MCF 10A (cell line): Measurements from ENCODE around the gene FAM234A. TPM values are rescaled to one million over a fixed set of nuclear protein-coding genes. Genes with fewer than 3 reads are reported as not detected.
A peak's percentile ranks its signal among the peaks of the same experiment; 100 is the strongest.

Source experiments
- Bru-seq: library from RNA; stranded (reverse); fragments of 400-500 nt; gene quantifications from one replicate; lab custom pipeline; 2021; lab: Mats Ljungman, UMichigan
- BruChase-seq, 2 experiments: library from RNA; stranded (reverse); fragments of 400-500 nt; gene quantifications; one replicate each; lab custom pipeline; 2021; lab: Mats Ljungman, UMichigan
- BruUV-seq: library from RNA; stranded (reverse); fragments of 400-500 nt; replicated peaks from 2 replicates; lab custom pipeline; 2021; lab: Mats Ljungman, UMichigan
- CTCF ChIA-PET: fragments of 300-600 bp; sonication (Branson Sonifier 250); formaldehyde crosslinking; extraction: SDS; loops from one replicate; lab custom pipeline; 2021; ENCODE audit warnings: antibody characterized with exemption, inconsistent platforms; lab: Yijun Ruan, JAX
- POLR2A ChIA-PET: fragments of 300-600, 350-650 bp; sonication (Branson Sonifier 250); formaldehyde crosslinking; extraction: SDS; loops from one replicate; lab custom pipeline; 2020; ENCODE audit warnings: antibody characterized with exemption, inconsistent platforms; lab: Yijun Ruan, JAX
- DNase-seq: peaks from one replicate; pipeline ENCODE4 v3.0.0-alpha.2; 2018; ENCODE audit not compliant: unreplicated experiment
- H3K27ac Mint-ChIP-seq: one replicate; pipeline ENCODE4 v1.8.0; 2022; ENCODE audit warnings: mild to moderate bottlenecking, low read depth, mixed read lengths; ENCODE audit not compliant: unreplicated experiment
- H3K27me3 Mint-ChIP-seq: one replicate; pipeline ENCODE4 v1.8.0; 2022; ENCODE audit warnings: mixed read lengths; ENCODE audit not compliant: insufficient read depth, unreplicated experiment
- H3K36me3 Mint-ChIP-seq: one replicate; pipeline ENCODE4 v1.8.0; 2022; ENCODE audit warnings: mild to moderate bottlenecking, moderate library complexity, mixed read lengths; ENCODE audit not compliant: insufficient read depth, unreplicated experiment
- H3K4me1 Mint-ChIP-seq: one replicate; pipeline ENCODE4 v1.8.0; 2022; ENCODE audit warnings: mixed read lengths; ENCODE audit not compliant: insufficient read depth, unreplicated experiment
- H3K4me3 Mint-ChIP-seq: one replicate; pipeline ENCODE4 v1.8.0; 2022; ENCODE audit warnings: mild to moderate bottlenecking, moderate library complexity, mixed read lengths; ENCODE audit not compliant: unreplicated experiment
- H3K9me3 Mint-ChIP-seq: one replicate; pipeline ENCODE4 v1.8.0; 2022; ENCODE audit warnings: mixed read lengths; ENCODE audit not compliant: unreplicated experiment
- CTCF ChIP-seq: fragments of 200-600 bp; IDR thresholded peaks from one replicate; pipeline ENCODE4 v1.8.0; 2022; ENCODE audit warnings: antibody characterized with exemption, mild to moderate bottlenecking; ENCODE audit not compliant: unreplicated experiment
- intact Hi-C: fragments of 100-400 bp; cut with micrococcal nuclease; formaldehyde crosslinking; loops from 2 replicates; pipeline ENCODE4 v1.14.1; 2022
- long read RNA-seq: library from polyadenylated mRNA; stranded (forward); transcript quantifications from one replicate; pipeline ENCODE4 v2.0.0, GENCODE V29; 2022
- total RNA-seq: library from RNA; stranded (reverse); gene quantifications from 2 replicates; pipeline ENCODE4 v1.2.3, GENCODE V29; 2022

Gene FAM234A
- total RNA-seq = 61.2 and 67.3 TPM in 2 replicates
- Bru-seq, nascent RNA = percentile 53 among the genes with signal in this experiment
- percentile 63 among the genes with signal in this experiment for BruChase-seq, experiment 1, labeled RNA remaining after a 6-hour chase
- percentile 57 among the genes with signal in this experiment for BruChase-seq, experiment 2, labeled RNA remaining after a 2-hour chase
- long read RNA-seq, transcript FAM234A-203 (13 exons, 3,213 nt) = major isoform, 111 of 225 reads
- long read RNA-seq, partial matches to known transcripts = 54 of 225 reads
- long read RNA-seq, other reads (novel, unspliced or antisense) = 60 of 225 reads

- ChIA-PET POLR2A (interaction anchor here (0.6 to 2.1 kb wide), 18 partner anchors 11 to 300 kb away, joined by 3 to 20 read pairs (median 4); partner anchors contain the start of genes AXIN1, MRPL28 and RAB11FIP3), CTCF (interaction anchor here (0.6 to 1.5 kb wide), 7 partner anchors 12 to 177 kb away, joined by 3 to 5 read pairs (median 3); no protein-coding TSS in a partner anchor)
- Mint-ChIP-seq H3K4me3 (peak within 1 kb of the TSS; percentile 98), H3K27ac (peak within 1 kb of the TSS; percentile 98), H3K9me3 (no peaks in the 10 kb centered on the region), H3K4me1 (no peaks in the 10 kb centered on the region), H3K36me3 (no peaks in the 10 kb centered on the region), H3K27me3 (no peaks in the 10 kb centered on the region)
- intact Hi-C loops = no loop called here
- peak; percentile 91 for DNase-seq
- BruUV-seq = no TSS peak
- peak; percentile 37 for TF ChIP-seq CTCF
Observed at GRCh38 chr16:234468-235305, at the start of gene FAM234A. TSS of gene FAM234A (plus strand) at chr16:234821. CDS start at chr16:254414, 19,593 bp downstream.

GRCh38 chr16:185213-185612 is 49.4 kb upstream of the FAM234A start:
- no peak for DNase-seq
- TF ChIP-seq CTCF = no peak
- no peak overlapping the region for H3K27ac Mint-ChIP-seq
- no peak overlapping the region for H3K4me3 Mint-ChIP-seq
- peaks cover 39% of the 10 kb centered on the region for H3K36me3 Mint-ChIP-seq
- no peaks in the 10 kb centered on the region for H3K27me3 Mint-ChIP-seq
- BruUV-seq = no TSS peak
- no peaks in the 10 kb centered on the region for H3K9me3 Mint-ChIP-seq
- H3K4me1 Mint-ChIP-seq = no peaks in the 10 kb centered on the region
- intact Hi-C loops = no loop called here
- CTCF ChIA-PET = interaction anchor here (0.7 kb wide), 1 partner anchor 14 kb away, joined by 4 read pairs; no protein-coding TSS in a partner anchor
- POLR2A ChIA-PET = no interaction called here

DNA sequence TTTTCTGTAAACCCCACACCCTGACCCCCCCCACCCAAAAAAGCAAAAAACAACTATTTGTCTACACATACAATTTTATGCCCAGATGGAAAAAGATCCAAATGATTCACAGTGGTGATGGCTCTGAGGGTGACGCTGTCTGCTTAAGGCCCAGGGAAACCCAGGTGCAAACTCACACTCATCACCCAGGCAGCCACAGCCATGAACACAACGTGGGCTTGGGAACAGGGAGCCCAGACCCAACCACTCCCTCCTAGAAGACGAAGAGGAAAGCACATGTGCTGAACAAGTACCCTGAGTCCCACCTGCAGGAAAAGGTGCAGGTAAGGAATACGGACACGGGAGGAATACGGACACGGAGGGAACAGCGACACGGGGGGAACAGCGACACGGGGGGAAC is 48.9 kb upstream of the FAM234A start:
- TF ChIP-seq CTCF = no peak
- no peak overlapping the region for H3K27ac Mint-ChIP-seq
- H3K4me1 Mint-ChIP-seq = no peaks in the 10 kb centered on the region
- POLR2A ChIA-PET = no interaction called here
- no TSS peak for BruUV-seq
- DNase-seq = no peak
- H3K9me3 Mint-ChIP-seq = no peaks in the 10 kb centered on the region
- CTCF ChIA-PET = no interaction called here
- no peaks in the 10 kb centered on the region for H3K27me3 Mint-ChIP-seq
- intact Hi-C loops = no loop called here
- no peak overlapping the region for H3K4me3 Mint-ChIP-seq
- peaks cover 44% of the 10 kb centered on the region for H3K36me3 Mint-ChIP-seq

DNA sequence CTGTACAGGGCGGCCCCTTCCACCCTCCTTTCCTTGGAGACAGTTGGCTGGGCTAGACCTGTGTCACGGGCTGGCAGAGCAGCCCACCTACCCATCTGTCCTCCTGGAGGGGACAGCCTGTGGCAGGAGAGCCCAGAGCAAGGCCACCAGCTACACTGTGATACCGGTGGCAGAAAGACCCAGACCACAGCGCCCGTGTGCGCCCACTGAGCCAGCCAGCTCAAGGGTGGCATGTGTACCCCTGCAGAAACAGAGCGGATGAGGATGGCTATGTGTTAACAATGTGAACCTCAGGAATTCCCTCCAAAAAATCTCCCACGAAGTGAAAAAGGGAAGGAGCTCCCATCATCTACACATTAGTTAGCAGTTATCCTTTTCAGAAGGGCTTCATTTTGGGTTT is 47.3 kb upstream of the FAM234A start:
- no TSS peak for BruUV-seq
- peaks cover 60% of the 10 kb centered on the region for H3K36me3 Mint-ChIP-seq
- DNase-seq = no peak
- CTCF ChIA-PET = interaction anchor here (1.1 kb wide), 1 partner anchor 81 kb away, joined by 4 read pairs; no protein-coding TSS in a partner anchor
- no peaks in the 10 kb centered on the region for H3K9me3 Mint-ChIP-seq
- no peaks in the 10 kb centered on the region for H3K4me1 Mint-ChIP-seq
- intact Hi-C loops = no loop called here
- POLR2A ChIA-PET = interaction anchor here (0.7 kb wide), 1 partner anchor 46 kb away, joined by 3 read pairs; no protein-coding TSS in a partner anchor
- H3K4me3 Mint-ChIP-seq = no peak overlapping the region
- H3K27me3 Mint-ChIP-seq = no peaks in the 10 kb centered on the region
- H3K27ac Mint-ChIP-seq = no peak overlapping the region
- TF ChIP-seq CTCF = no peak
